22Rv1 (cell line): ENCODE measurements around the gene NKAP.
A peak's percentile ranks its signal among the peaks of the same experiment; 100 is the strongest.
"Not testable (repeated sequence)": the region's sequence is repeated elsewhere in the genome, so short reads cannot be mapped to it uniquely, and the experiment has no call there.

Source experiments
- H3K27ac ChIP-seq: fragments of 450-650 bp; 2 replicates; pipeline ENCODE4 v1.5.1; 2017
- CTCF ChIP-seq: fragments of 450-650 bp; IDR thresholded peaks from 2 replicates; pipeline ENCODE4 v1.5.1; 2017; ENCODE audit warnings: mild to moderate bottlenecking
- ZFX ChIP-seq: fragments of 450-650 bp; IDR thresholded peaks from 2 replicates; pipeline ENCODE4 v1.6.1; 2017; ENCODE audit warnings: antibody characterized with exemption, borderline replicate concordance

Gene NKAP

DNA sequence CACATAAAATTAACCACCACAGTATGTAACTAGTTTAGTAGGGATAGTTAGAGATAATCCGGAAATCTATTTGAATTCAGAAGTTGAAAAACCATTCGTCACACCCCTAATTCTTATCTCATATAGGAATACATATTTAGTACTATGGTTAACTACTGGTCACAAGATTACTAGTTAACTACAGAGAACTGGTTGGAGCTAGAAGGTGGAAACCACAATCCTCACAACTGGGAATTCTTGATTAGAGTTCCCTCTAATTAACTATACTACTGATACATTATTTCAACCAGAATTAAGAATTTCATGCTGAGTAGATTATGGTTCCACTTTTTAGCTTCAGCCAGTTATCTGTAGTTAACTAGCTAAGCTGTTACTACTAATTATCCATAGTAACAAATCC, 39.9 kb upstream of the NKAP start:
- H3K27ac ChIP-seq, result no peak overlapping the region
- TF ChIP-seq ZFX (no peak), CTCF (no peak)

GRCh38 chrX:119982145-119982544, 38.6 kb upstream of the NKAP start:
- no peak overlapping the region for H3K27ac ChIP-seq
- TF ChIP-seq CTCF (no peak), ZFX (no peak)

DNA sequence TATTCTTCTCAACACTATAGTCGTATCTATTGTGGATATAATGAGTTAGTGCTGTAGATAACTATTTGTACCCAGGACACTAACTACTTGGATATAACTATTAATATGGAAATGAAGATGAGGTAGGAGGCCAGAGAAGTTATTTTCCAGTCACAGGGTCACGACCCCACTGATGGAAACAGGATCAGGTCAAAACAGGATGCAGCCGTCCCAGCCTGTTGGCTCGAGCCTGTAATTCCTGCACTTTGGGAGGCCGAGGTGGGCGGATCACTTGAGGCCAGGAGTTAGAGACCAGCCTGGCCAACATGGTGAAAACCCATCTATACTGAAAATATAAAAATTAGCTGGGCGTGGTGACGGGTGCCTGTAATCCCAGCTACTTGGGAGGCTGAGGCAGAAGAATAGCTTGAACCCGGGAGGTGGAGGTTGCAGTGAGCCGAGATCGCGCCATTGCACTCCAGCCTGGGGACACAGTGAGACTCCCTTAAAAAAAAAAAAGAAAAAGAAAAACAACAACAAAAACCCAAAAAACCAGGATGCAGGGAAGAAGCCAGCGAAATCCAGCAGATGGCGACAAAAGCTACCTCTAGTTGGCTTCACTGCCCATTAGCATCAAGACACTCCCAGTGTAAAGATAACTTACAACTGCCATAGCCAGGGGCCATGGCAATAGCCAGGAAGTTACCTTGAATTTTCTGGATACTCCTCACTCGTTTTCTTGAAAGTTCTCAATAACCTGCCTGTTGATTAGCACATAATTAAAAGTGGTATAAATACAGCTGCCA, 37.9 kb upstream of the NKAP start:
- H3K27ac ChIP-seq, result no peak overlapping the region
- TF ChIP-seq ZFX, result no peak
- TF ChIP-seq CTCF, result peak; percentile 73

GRCh38 chrX:119977172-119977571, 33.6 kb upstream of the NKAP start:
- H3K27ac ChIP-seq, result not testable (repeated sequence)

DNA sequence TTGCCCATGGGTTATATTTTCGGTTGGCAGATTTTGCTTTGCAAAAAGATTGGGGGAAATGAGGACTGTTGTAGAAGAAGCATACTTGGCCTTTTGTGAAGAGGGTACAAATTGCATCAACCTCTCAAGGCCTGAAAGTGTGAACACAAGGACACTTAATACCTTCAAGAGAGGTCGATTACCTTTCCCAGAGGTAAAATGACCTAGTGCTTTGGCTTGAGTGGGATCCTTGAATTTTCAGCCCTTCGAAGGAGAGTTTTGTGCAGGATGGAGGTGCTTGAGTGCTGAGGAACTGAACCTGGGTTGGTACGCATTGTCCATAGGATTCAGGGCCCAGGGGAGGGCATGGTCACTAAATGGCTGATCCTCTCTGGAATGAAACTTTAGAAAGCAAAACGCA, 27.6 kb upstream of the NKAP start:
- TF ChIP-seq ZFX, result no peak
- TF ChIP-seq CTCF, result no peak
- no peak overlapping the region for H3K27ac ChIP-seq

- TF ChIP-seq ZFX (no peak), CTCF (no peak)
- no peak overlapping the region for H3K27ac ChIP-seq
Measured at GRCh38 chrX:119970574-119970973, 27.0 kb upstream of the NKAP start.

DNA sequence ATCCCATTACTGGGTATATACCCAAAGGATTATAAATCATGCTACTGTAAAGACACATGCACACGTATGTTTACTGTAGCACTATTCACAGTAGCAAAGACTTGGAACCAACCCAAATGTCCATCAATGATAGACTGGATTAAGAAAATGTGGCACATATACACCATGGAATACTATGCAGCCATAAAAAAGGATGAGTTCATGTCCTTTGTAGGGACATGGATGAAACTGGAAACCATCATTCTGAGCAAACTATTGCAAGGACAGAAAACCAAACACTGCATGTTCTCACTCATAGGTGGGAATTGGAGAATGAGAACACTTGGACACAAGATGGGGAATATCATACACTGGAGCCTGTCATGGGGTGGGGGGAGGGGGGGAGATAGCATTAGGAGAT, 23.3 kb upstream of the NKAP start:
- H3K27ac ChIP-seq, result not testable (repeated sequence)

GRCh38 chrX:119960625-119961024, 17.1 kb upstream of the NKAP start:
- no peak overlapping the region for H3K27ac ChIP-seq
- TF ChIP-seq CTCF (no peak), ZFX (no peak)

- H3K27ac ChIP-seq, result not testable (repeated sequence)
Measured at GRCh38 chrX:119955807-119956570, 12.4 kb upstream of the NKAP start.
